ENCODE measurements around the gene FKRP.
A peak's percentile ranks its signal among the peaks of the same experiment; 100 is the strongest.

Gene FKRP

GRCh38 chr19:46732966-46733689, 12.7 kb upstream of the FKRP start:
- no peak overlapping the region for H2BK120ac ChIP-seq (ENCODE audit: low read depth, low read length)
- H2AK5ac ChIP-seq (ENCODE audit: low read depth, low read length), result no peak overlapping the region
- H3K23ac ChIP-seq (ENCODE audit: low read depth, low read length, poor library complexity), result peak overlapping the region; percentile 11
- no peak for DNase-seq (ENCODE audit: low spot score)
- no CpG with 5 or more reads among the region's 23 CpGs for WGBS, 2 donors (ENCODE audit: extremely low coverage in 2 of 2, insufficient read length in 2 of 2, insufficient replicate concordance in 1 of 2)
- H3K4ac ChIP-seq (ENCODE audit: low read length), result no peak overlapping the region
- H3K14ac ChIP-seq (ENCODE audit: low read length), result no peak overlapping the region
- H3K18ac ChIP-seq (ENCODE audit: low read length), result no peak overlapping the region
- H3K9ac ChIP-seq (ENCODE audit: low read depth, low read length, poor library complexity), result no peak overlapping the region
- no peak overlapping the region for H2BK15ac ChIP-seq (ENCODE audit: low read length)
- no peak overlapping the region for H3K27ac ChIP-seq (replicated peaks; ENCODE audit: low read length)
- H2AFZ ChIP-seq (ENCODE audit: low read length), result no peak overlapping the region
- H3K4me1 ChIP-seq (ENCODE audit: control insufficient read depth in 2 of 2, insufficient read depth in 1 of 2, low read depth in 1 of 2, low read length in 2 of 2), result peaks cover 0 to 3% of the 10 kb centered on the region in 2 donors
- no peak overlapping the region for H3K4me2 ChIP-seq (ENCODE audit: insufficient read depth, low read length, poor library complexity, severe bottlenecking)
- H3K27me3 ChIP-seq (ENCODE audit: control insufficient read depth in 3 of 3, insufficient read depth in 3 of 3, low read depth in 1 of 3, low read length in 3 of 3), result no peaks in the 10 kb centered on the region
- H2BK12ac ChIP-seq (ENCODE audit: low read length), result no peak overlapping the region
- H3K9me3 ChIP-seq (replicated peaks in 1 of 2; ENCODE audit: control insufficient read depth in 2 of 2, insufficient read depth in 1 of 2, low read depth in 1 of 2, low read length in 2 of 2), result peaks cover 0 to 2% of the 10 kb centered on the region in 2 donors
- no peak overlapping the region for H4K8ac ChIP-seq (ENCODE audit: low read depth, low read length)
- peak overlapping the region in 1 of 2 donors; percentile 36 for H3K4me3 ChIP-seq (ENCODE audit: low read length in 2 of 2)
- no peak overlapping the region for H4K91ac ChIP-seq (ENCODE audit: low read depth, low read length, poor library complexity)
- H3K36me3 ChIP-seq (replicated peaks in 1 of 2; ENCODE audit: control insufficient read depth in 2 of 2, insufficient read depth in 2 of 2, low read length in 2 of 2), result peaks cover 65 to 95% of the 10 kb centered on the region in 2 donors
- H2BK5ac ChIP-seq (ENCODE audit: low read length), result no peak overlapping the region
- peaks cover 17% of the 10 kb centered on the region for H3K79me1 ChIP-seq (ENCODE audit: low read depth, low read length)

- no peak overlapping the region for H3K14ac ChIP-seq (ENCODE audit: low read length)
- no peak overlapping the region for H4K91ac ChIP-seq (ENCODE audit: low read depth, low read length, poor library complexity)
- peaks cover 0 to 2% of the 10 kb centered on the region in 2 donors for H3K9me3 ChIP-seq (replicated peaks in 1 of 2; ENCODE audit: control insufficient read depth in 2 of 2, insufficient read depth in 1 of 2, low read depth in 1 of 2, low read length in 2 of 2)
- H2BK120ac ChIP-seq (ENCODE audit: low read depth, low read length), result no peak overlapping the region
- no peak overlapping the region for H3K4ac ChIP-seq (ENCODE audit: low read length)
- no peak overlapping the region for H4K8ac ChIP-seq (ENCODE audit: low read depth, low read length)
- no peaks in the 10 kb centered on the region for H3K27me3 ChIP-seq (ENCODE audit: control insufficient read depth in 3 of 3, insufficient read depth in 3 of 3, low read depth in 1 of 3, low read length in 3 of 3)
- no peak overlapping the region for H3K23ac ChIP-seq (ENCODE audit: low read depth, low read length, poor library complexity)
- no peak overlapping the region for H2BK15ac ChIP-seq (ENCODE audit: low read length)
- H3K18ac ChIP-seq (ENCODE audit: low read length), result no peak overlapping the region
- H3K27ac ChIP-seq (replicated peaks; ENCODE audit: low read length), result no peak overlapping the region
- H2AFZ ChIP-seq (ENCODE audit: low read length), result no peak overlapping the region
- no peak overlapping the region for H3K4me3 ChIP-seq (ENCODE audit: low read length in 2 of 2)
- H2AK5ac ChIP-seq (ENCODE audit: low read depth, low read length), result no peak overlapping the region
- H3K79me1 ChIP-seq (ENCODE audit: low read depth, low read length), result peaks cover 18% of the 10 kb centered on the region
- no peak for DNase-seq (ENCODE audit: low spot score)
- no peak overlapping the region for H2BK5ac ChIP-seq (ENCODE audit: low read length)
- H3K9ac ChIP-seq (ENCODE audit: low read depth, low read length, poor library complexity), result peak overlapping the region; percentile 34
- no CpG with 5 or more reads among the region's 11 CpGs for WGBS, 2 donors (ENCODE audit: extremely low coverage in 2 of 2, insufficient read length in 2 of 2, insufficient replicate concordance in 1 of 2)
- no peak overlapping the region for H2BK12ac ChIP-seq (ENCODE audit: low read length)
- H3K36me3 ChIP-seq (replicated peaks in 1 of 2; ENCODE audit: control insufficient read depth in 2 of 2, insufficient read depth in 2 of 2, low read length in 2 of 2), result peaks cover 66 to 95% of the 10 kb centered on the region in 2 donors
- no peak overlapping the region for H3K4me2 ChIP-seq (ENCODE audit: insufficient read depth, low read length, poor library complexity, severe bottlenecking)
- peaks cover 0 to 3% of the 10 kb centered on the region in 2 donors for H3K4me1 ChIP-seq (ENCODE audit: control insufficient read depth in 2 of 2, insufficient read depth in 1 of 2, low read depth in 1 of 2, low read length in 2 of 2)
These were observed 12.1 kb upstream of the FKRP start for GRCh38 chr19:46733690-46734292.

GRCh38 chr19:46736531-46737297, 9.1 kb upstream of the FKRP start:
- Histone ChIP-seq H3K14ac (ENCODE audit: low read length) (no peak overlapping the region), H3K27ac (replicated peaks; ENCODE audit: low read length) (no peak overlapping the region), H2AK5ac (ENCODE audit: low read depth, low read length) (no peak overlapping the region), H2BK15ac (ENCODE audit: low read length) (no peak overlapping the region), H2BK5ac (ENCODE audit: low read length) (no peak overlapping the region), H3K4me1 (ENCODE audit: control insufficient read depth in 2 of 2, insufficient read depth in 1 of 2, low read depth in 1 of 2, low read length in 2 of 2) (peaks cover 0 to 3% of the 10 kb centered on the region in 2 donors), H3K4me3 (ENCODE audit: low read length in 2 of 2) (no peak overlapping the region), H3K4ac (ENCODE audit: low read length) (no peak overlapping the region), H3K79me1 (ENCODE audit: low read depth, low read length) (peaks cover 35% of the 10 kb centered on the region), H3K4me2 (ENCODE audit: insufficient read depth, low read length, poor library complexity, severe bottlenecking) (no peak overlapping the region), H2AFZ (ENCODE audit: low read length) (no peak overlapping the region), H3K23ac (ENCODE audit: low read depth, low read length, poor library complexity) (peak overlapping the region; percentile 21), H3K9ac (ENCODE audit: low read depth, low read length, poor library complexity) (no peak overlapping the region), H4K8ac (ENCODE audit: low read depth, low read length) (no peak overlapping the region), H4K91ac (ENCODE audit: low read depth, low read length, poor library complexity) (no peak overlapping the region), H3K18ac (ENCODE audit: low read length) (no peak overlapping the region), H2BK12ac (ENCODE audit: low read length) (no peak overlapping the region), H2BK120ac (ENCODE audit: low read depth, low read length) (no peak overlapping the region), H3K36me3 (replicated peaks in 1 of 2; ENCODE audit: control insufficient read depth in 2 of 2, insufficient read depth in 2 of 2, low read length in 2 of 2) (peaks cover 46 to 95% of the 10 kb centered on the region in 2 donors), H3K27me3 (ENCODE audit: control insufficient read depth in 3 of 3, insufficient read depth in 3 of 3, low read depth in 1 of 3, low read length in 3 of 3) (no peaks in the 10 kb centered on the region), H3K9me3 (replicated peaks in 1 of 2; ENCODE audit: control insufficient read depth in 2 of 2, insufficient read depth in 1 of 2, low read depth in 1 of 2, low read length in 2 of 2) (no peaks in the 10 kb centered on the region)
- no peak for DNase-seq (ENCODE audit: low spot score)
- WGBS, 2 donors (ENCODE audit: extremely low coverage in 2 of 2, insufficient read length in 2 of 2, insufficient replicate concordance in 1 of 2), result no CpG with 5 or more reads among the region's 22 CpGs

GRCh38 chr19:46737298-46737654, 8.6 kb upstream of the FKRP start:
- Histone ChIP-seq H3K23ac (ENCODE audit: low read depth, low read length, poor library complexity) (no peak overlapping the region), H3K18ac (ENCODE audit: low read length) (no peak overlapping the region), H3K27ac (replicated peaks; ENCODE audit: low read length) (no peak overlapping the region), H3K9me3 (replicated peaks in 1 of 2; ENCODE audit: control insufficient read depth in 2 of 2, insufficient read depth in 1 of 2, low read depth in 1 of 2, low read length in 2 of 2) (no peaks in the 10 kb centered on the region), H3K4me1 (ENCODE audit: control insufficient read depth in 2 of 2, insufficient read depth in 1 of 2, low read depth in 1 of 2, low read length in 2 of 2) (peaks cover 0 to 6% of the 10 kb centered on the region in 2 donors), H3K14ac (ENCODE audit: low read length) (no peak overlapping the region), H4K8ac (ENCODE audit: low read depth, low read length) (no peak overlapping the region), H2AK5ac (ENCODE audit: low read depth, low read length) (no peak overlapping the region), H2AFZ (ENCODE audit: low read length) (no peak overlapping the region), H2BK5ac (ENCODE audit: low read length) (no peak overlapping the region), H3K4me2 (ENCODE audit: insufficient read depth, low read length, poor library complexity, severe bottlenecking) (no peak overlapping the region), H2BK15ac (ENCODE audit: low read length) (no peak overlapping the region), H3K4me3 (ENCODE audit: low read length in 2 of 2) (no peak overlapping the region), H3K27me3 (ENCODE audit: control insufficient read depth in 3 of 3, insufficient read depth in 3 of 3, low read depth in 1 of 3, low read length in 3 of 3) (no peaks in the 10 kb centered on the region), H2BK120ac (ENCODE audit: low read depth, low read length) (no peak overlapping the region), H3K4ac (ENCODE audit: low read length) (no peak overlapping the region), H3K36me3 (replicated peaks in 1 of 2; ENCODE audit: control insufficient read depth in 2 of 2, insufficient read depth in 2 of 2, low read length in 2 of 2) (peaks cover 46 to 95% of the 10 kb centered on the region in 2 donors), H2BK12ac (ENCODE audit: low read length) (no peak overlapping the region), H3K79me1 (ENCODE audit: low read depth, low read length) (peaks cover 31% of the 10 kb centered on the region), H3K9ac (ENCODE audit: low read depth, low read length, poor library complexity) (no peak overlapping the region), H4K91ac (ENCODE audit: low read depth, low read length, poor library complexity) (no peak overlapping the region)
- WGBS, 2 donors (ENCODE audit: extremely low coverage in 2 of 2, insufficient read length in 2 of 2, insufficient replicate concordance in 1 of 2), result no CpG with 5 or more reads among the region's 7 CpGs
- DNase-seq (ENCODE audit: low spot score), result no peak
